Parathyroid adenoma (tissue), 2 donors: ENCODE measurements around the gene NDUFAF8.

ENCODE experiments used
- H2AFZ ChIP-seq: fragments of 300-600 bp; sonication (generic); one replicate; pipeline ENCODE4 v1.7.0; 2017; ENCODE audit warnings: antibody characterized with exemption, mild to moderate bottlenecking
- H3K27ac ChIP-seq: fragments of 300-600 bp; sonication (generic); one replicate; pipeline ENCODE4 v1.7.0; 2017
- H3K27me3 ChIP-seq: fragments of 300-600 bp; sonication (generic); one replicate; pipeline ENCODE4 v1.7.0; 2017; ENCODE audit warnings: low read length; ENCODE audit not compliant: control insufficient read depth, insufficient read depth
- H3K36me3 ChIP-seq: fragments of 300-600 bp; sonication (generic); one replicate; pipeline ENCODE4 v1.7.0; 2017; ENCODE audit warnings: low read length; ENCODE audit not compliant: control insufficient read depth, insufficient read depth
- H3K4me1 ChIP-seq: fragments of 300-600 bp; sonication (generic); one replicate; pipeline ENCODE4 v1.7.0; 2017; ENCODE audit warnings: control low read depth
- H3K4me2 ChIP-seq: fragments of 300-600 bp; sonication (generic); one replicate; pipeline ENCODE4 v1.7.0; 2017; ENCODE audit warnings: low read length
- H3K4me3 ChIP-seq: fragments of 300-600 bp; sonication (generic); one replicate; pipeline ENCODE4 v1.7.0; 2017; ENCODE audit warnings: low read depth, low read length
- H3K79me2 ChIP-seq: fragments of 300-600 bp; sonication (generic); one replicate; pipeline ENCODE4 v1.7.0; 2017; ENCODE audit warnings: control low read depth
- H3K9ac ChIP-seq: fragments of 300-600 bp; sonication (generic); one replicate; pipeline ENCODE4 v1.7.0; 2017; ENCODE audit warnings: mild to moderate bottlenecking
- H3K9me3 ChIP-seq: fragments of 300-600 bp; sonication (generic); one replicate; pipeline ENCODE4 v1.7.0; 2017; ENCODE audit warnings: low read length; ENCODE audit not compliant: control insufficient read depth
- CTCF ChIP-seq: fragments of 300-600 bp; sonication (generic); IDR thresholded peaks from one replicate; pipeline ENCODE4 v1.7.0; 2017; ENCODE audit warnings: antibody characterized with exemption, mild to moderate bottlenecking
- donor health status: primary hyperparathyroidism.

NDUFAF8 gene

GRCh38 chr17:81243333-81243664, 4.2 kb downstream of the NDUFAF8 start:
- H3K36me3 ChIP-seq: no peaks in the 10 kb centered on the region
- H3K9ac ChIP-seq: no peak overlapping the region
- no peak overlapping the region for H3K4me2 ChIP-seq
- H3K4me3 ChIP-seq: no peak overlapping the region
- no peaks in the 10 kb centered on the region for H3K27me3 ChIP-seq
- H3K4me1 ChIP-seq: peaks cover 8% of the 10 kb centered on the region
- no peaks in the 10 kb centered on the region for H3K9me3 ChIP-seq
- no peak for TF ChIP-seq CTCF
- H3K79me2 ChIP-seq: peaks cover 9% of the 10 kb centered on the region
- no peak overlapping the region for H2AFZ ChIP-seq
- H3K27ac ChIP-seq: no peak overlapping the region

- H2AFZ ChIP-seq: no peak overlapping the region
- H3K36me3 ChIP-seq: no peaks in the 10 kb centered on the region
- H3K27ac ChIP-seq: no peak overlapping the region
- no peaks in the 10 kb centered on the region for H3K27me3 ChIP-seq
- no peak overlapping the region for H3K4me2 ChIP-seq
- H3K4me1 ChIP-seq: peaks cover 8% of the 10 kb centered on the region
- no peak overlapping the region for H3K4me3 ChIP-seq
- H3K79me2 ChIP-seq: peaks cover 5% of the 10 kb centered on the region
- H3K9me3 ChIP-seq: no peaks in the 10 kb centered on the region
- no peak overlapping the region for H3K9ac ChIP-seq
- TF ChIP-seq CTCF: no peak
These were observed 5.4 kb downstream of the NDUFAF8 start for GRCh38 chr17:81244358-81245023.

GRCh38 chr17:81245024-81245664, 6.0 kb downstream of the NDUFAF8 start:
- Histone ChIP-seq H3K27me3 (no peaks in the 10 kb centered on the region), H3K4me1 (peaks cover 3% of the 10 kb centered on the region), H3K9me3 (no peaks in the 10 kb centered on the region)

GRCh38 chr17:81245665-81246342, 6.7 kb downstream of the NDUFAF8 start:
- no peaks in the 10 kb centered on the region for H3K9me3 ChIP-seq
- H3K36me3 ChIP-seq: no peaks in the 10 kb centered on the region
- TF ChIP-seq CTCF: no peak
- H3K79me2 ChIP-seq: peaks cover 4% of the 10 kb centered on the region
- no peaks in the 10 kb centered on the region for H3K4me1 ChIP-seq
- no peaks in the 10 kb centered on the region for H3K27me3 ChIP-seq
- H3K4me3 ChIP-seq: no peak overlapping the region
- H2AFZ ChIP-seq: no peak overlapping the region
- no peak overlapping the region for H3K4me2 ChIP-seq
- H3K9ac ChIP-seq: no peak overlapping the region
- H3K27ac ChIP-seq: no peak overlapping the region

More at GRCh38 chr17:81245024-81245664, 6.0 kb downstream of the NDUFAF8 start:
- H3K4me3 ChIP-seq: no peak overlapping the region
- peaks cover 1% of the 10 kb centered on the region for H3K79me2 ChIP-seq
- no peak overlapping the region for H3K27ac ChIP-seq
- H3K9ac ChIP-seq: no peak overlapping the region
- no peaks in the 10 kb centered on the region for H3K36me3 ChIP-seq
- no peak overlapping the region for H3K4me2 ChIP-seq
- no peak overlapping the region for H2AFZ ChIP-seq
- no peak for TF ChIP-seq CTCF
